Kidney epithelial cell (primary cell): ENCODE measurements around the gene DENND1A. TPM values are rescaled to one million over a fixed set of nuclear protein-coding genes. Genes with fewer than 3 reads are reported as not detected.

ENCODE experiments used
- DNase-seq: peaks from one replicate; pipeline ENCODE4 v3.0.0-alpha.2; 2010; ENCODE audit warnings: low read depth
- H3K27me3 ChIP-seq: 2 replicates; pipeline ENCODE4 v1.6.0; 2011; ENCODE audit warnings: low read length; ENCODE audit not compliant: control insufficient read depth, insufficient read depth
- H3K36me3 ChIP-seq: 2 replicates; pipeline ENCODE4 v1.5.1; 2011; ENCODE audit warnings: low read length; ENCODE audit not compliant: control insufficient read depth, insufficient read depth
- H3K4me3 ChIP-seq: 2 replicates; pipeline ENCODE4 v1.5.1; 2011; ENCODE audit warnings: low read depth, mild to moderate bottlenecking, control low read depth, low read length
- CTCF ChIP-seq: IDR thresholded peaks from 2 replicates; pipeline ENCODE4 v1.5.1; 2011; ENCODE audit warnings: mild to moderate bottlenecking, moderate library complexity, low read length, control low read depth, inconsistent platforms; ENCODE audit not compliant: insufficient read depth, poor library complexity, severe bottlenecking
- total RNA-seq: library from RNA; depleted of rRNA; stranded (reverse); fragments of >200 nt; gene quantifications from 2 replicates; pipeline ENCODE4 v1.2.3, GENCODE V29; 2015

The DENND1A gene
- total RNA-seq, 1 donor from 2014 or later, result 14.5 TPM

GRCh38 chr9:123342247-123342646, 587.7 kb downstream of the DENND1A start:
- DNase-seq, result no peak
- Histone ChIP-seq H3K4me3 (no peak overlapping the region), H3K36me3 (no peaks in the 10 kb centered on the region)

GRCh38 chr9:123341816-123342215, 588.1 kb downstream of the DENND1A start:
- no peaks in the 10 kb centered on the region for H3K27me3 ChIP-seq
- TF ChIP-seq CTCF, result no peak
- H3K4me3 ChIP-seq, result no peak overlapping the region
- H3K36me3 ChIP-seq, result no peaks in the 10 kb centered on the region
- no peak for DNase-seq

More at GRCh38 chr9:123342247-123342646, 587.7 kb downstream of the DENND1A start:
- H3K27me3 ChIP-seq, result no peaks in the 10 kb centered on the region
- TF ChIP-seq CTCF, result no peak

GRCh38 chr9:123339666-123340510, 590.0 kb downstream of the DENND1A start:
- DNase-seq, result no peak

GRCh38 chr9:123338710-123339665, 590.9 kb downstream of the DENND1A start:
- no peak for TF ChIP-seq CTCF
- H3K4me3 ChIP-seq, result no peak overlapping the region
- H3K36me3 ChIP-seq, result no peaks in the 10 kb centered on the region
- DNase-seq, result no peak
- H3K27me3 ChIP-seq, result no peaks in the 10 kb centered on the region

More at GRCh38 chr9:123339666-123340510, 590.0 kb downstream of the DENND1A start:
- no peak overlapping the region for H3K4me3 ChIP-seq
- H3K36me3 ChIP-seq, result no peaks in the 10 kb centered on the region
- H3K27me3 ChIP-seq, result no peaks in the 10 kb centered on the region
- TF ChIP-seq CTCF, result no peak

- Histone ChIP-seq H3K36me3 (no peaks in the 10 kb centered on the region), H3K27me3 (no peaks in the 10 kb centered on the region), H3K4me3 (no peak overlapping the region)
- DNase-seq, result no peak
- no peak for TF ChIP-seq CTCF
Measured at GRCh38 chr9:123337971-123338370, 592.0 kb downstream of the DENND1A start.
